ENCODE data around the gene GPM6B. TPM values are rescaled to one million over a fixed set of nuclear protein-coding genes. Genes with fewer than 3 reads are reported as not detected.

The GPM6B gene
- total and polyA plus RNA-seq, 2 donors (not counting 3 experiments of a cell fraction or from before 2014, with no cell fraction given) = 0.30 TPM; not detected in 1

DNA sequence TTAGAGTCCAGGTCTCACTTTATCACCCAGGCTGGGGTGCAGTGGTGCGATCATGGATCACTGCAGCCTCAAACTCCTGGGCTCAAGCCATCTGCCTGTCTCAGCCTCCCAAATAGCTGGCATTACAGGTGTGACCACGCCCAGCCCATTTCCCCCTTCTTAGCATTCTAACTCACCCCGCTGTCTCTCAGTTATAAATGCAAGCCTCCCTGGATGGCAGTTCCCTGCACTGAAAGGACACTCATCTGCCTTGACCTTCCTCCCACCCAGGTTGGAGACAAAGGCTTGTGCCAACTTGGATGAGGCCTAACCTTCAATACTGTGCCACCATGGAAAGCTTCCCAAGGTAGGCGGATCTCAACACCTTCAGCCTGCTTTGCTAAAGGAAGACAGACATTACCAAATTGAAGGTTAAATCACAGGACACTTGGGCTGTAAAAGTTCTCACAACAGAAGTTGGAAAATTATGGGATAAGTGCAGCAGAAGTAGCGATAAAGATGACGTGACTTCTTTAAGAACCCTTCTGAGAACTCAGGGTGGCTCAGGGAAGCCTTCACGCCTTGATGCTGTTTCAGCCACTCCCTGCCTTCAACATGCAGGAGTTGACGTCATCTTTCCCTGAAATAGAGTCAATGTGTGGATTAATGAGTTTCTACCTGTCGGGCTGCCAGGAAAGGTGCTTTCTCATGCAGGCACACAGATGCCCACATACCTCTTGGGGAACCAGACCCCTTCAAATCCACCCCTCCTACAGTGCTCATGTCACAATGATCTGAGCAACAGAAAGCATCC, 10.6 kb upstream of the GPM6B start:
- Histone ChIP-seq H3K36me3 (ENCODE audit: control insufficient read depth in 2 of 2, extremely low read depth in 1 of 2, insufficient read depth in 2 of 2, low read length in 2 of 2) (no peaks in the 10 kb centered on the region), H3K4me3 (replicated peaks in 1 of 3; ENCODE audit: insufficient read depth in 1 of 3, low read depth in 1 of 3, low read length in 3 of 3) (no peak overlapping the region), H3K9me3 (replicated peaks; ENCODE audit: control insufficient read depth, insufficient read depth, low read length) (no peaks in the 10 kb centered on the region), H3K4me1 (ENCODE audit: control insufficient read depth, extremely low read depth, insufficient read depth, low read length) (no peaks in the 10 kb centered on the region), H3K9ac (replicated peaks; ENCODE audit: extremely low read depth, insufficient read depth, low read length) (no peak overlapping the region), H3K27me3 (ENCODE audit: control insufficient read depth in 2 of 2, insufficient read depth in 2 of 2, low read length in 2 of 2) (no peaks in the 10 kb centered on the region), H3K9me1 (replicated peaks; ENCODE audit: control insufficient read depth, extremely low read depth, insufficient read depth, low read length) (no peaks in the 10 kb centered on the region), H3K79me2 (ENCODE audit: control insufficient read depth, insufficient read depth, low read length) (no peaks in the 10 kb centered on the region), H3K27ac (ENCODE audit: insufficient read depth, low read depth, low read length) (no peak overlapping the region), H4K20me1 (replicated peaks; ENCODE audit: control insufficient read depth, extremely low read depth, insufficient read depth, low read length) (no peaks in the 10 kb centered on the region), H3K4me2 (ENCODE audit: insufficient read depth, low read length) (no peak overlapping the region), H2AFZ (ENCODE audit: low read depth, low read length) (no peak overlapping the region)
- ChIA-PET POLR2A (no interaction called here), CTCF (no interaction called here)
- intact Hi-C loops (cut with micrococcal nuclease) (no loop called here), dilution Hi-C loops (cut with MboI; ENCODE audit: extremely low pct_ligation_motif_present, low sequenced_read_pairs) (no loop called here)
- BruUV-seq (replicated peaks) = no TSS peak
- TF ChIP-seq JUN (IDR thresholded peaks at IDR 0.05; ENCODE audit: borderline replicate concordance, insufficient read depth, insufficient read length, low read depth) (no peak), POLR2AphosphoS5 (IDR thresholded peaks at IDR 0.05; ENCODE audit: insufficient read depth, low read depth, low read length) (no peak), FOS (IDR thresholded peaks at IDR 0.05; ENCODE audit: borderline replicate concordance, insufficient read depth, low read length) (no peak), POLR2A (IDR thresholded peaks at IDR 0.05; ENCODE audit: low read depth, low read length) (no peak), GATA2 (IDR thresholded peaks at IDR 0.05; ENCODE audit: insufficient read depth, insufficient read length, low read depth, low read length) (no peak), EZH2 (IDR thresholded peaks at IDR 0.05; ENCODE audit: borderline replicate concordance, low read depth, low read length, severe bottlenecking) (no peak)
- no peak for FAIRE-seq
- DNase-seq (ENCODE audit: low read depth, low spot score) = no peak

DNA sequence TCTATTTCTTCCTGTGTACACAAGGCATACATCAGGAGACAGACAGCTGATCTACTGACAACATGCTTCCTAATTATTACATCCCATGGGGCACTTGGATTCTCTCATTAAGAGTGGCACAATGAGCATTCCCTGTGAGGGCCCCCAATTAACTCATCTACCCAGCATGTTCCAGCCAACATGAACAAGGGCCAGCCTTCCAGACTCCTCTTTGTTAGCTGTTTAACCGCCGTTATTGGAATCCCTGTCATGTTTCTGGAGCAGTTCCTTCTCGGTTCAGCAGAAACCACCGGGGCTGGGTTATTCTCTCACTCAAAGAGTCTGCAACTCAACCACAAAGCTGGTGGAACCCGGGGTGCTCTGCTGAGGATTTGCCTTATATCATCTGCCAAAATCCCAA, 9.9 kb upstream of the GPM6B start:
- Histone ChIP-seq H3K4me1 (ENCODE audit: control insufficient read depth, extremely low read depth, insufficient read depth, low read length) (no peaks in the 10 kb centered on the region), H3K27ac (ENCODE audit: insufficient read depth, low read depth, low read length) (no peak overlapping the region), H3K9me3 (replicated peaks; ENCODE audit: control insufficient read depth, insufficient read depth, low read length) (no peaks in the 10 kb centered on the region), H3K9ac (replicated peaks; ENCODE audit: extremely low read depth, insufficient read depth, low read length) (no peak overlapping the region), H3K4me3 (replicated peaks in 1 of 3; ENCODE audit: insufficient read depth in 1 of 3, low read depth in 1 of 3, low read length in 3 of 3) (no peak overlapping the region), H2AFZ (ENCODE audit: low read depth, low read length) (no peak overlapping the region), H4K20me1 (replicated peaks; ENCODE audit: control insufficient read depth, extremely low read depth, insufficient read depth, low read length) (no peaks in the 10 kb centered on the region), H3K9me1 (replicated peaks; ENCODE audit: control insufficient read depth, extremely low read depth, insufficient read depth, low read length) (no peaks in the 10 kb centered on the region), H3K79me2 (ENCODE audit: control insufficient read depth, insufficient read depth, low read length) (no peaks in the 10 kb centered on the region), H3K27me3 (ENCODE audit: control insufficient read depth in 2 of 2, insufficient read depth in 2 of 2, low read length in 2 of 2) (no peaks in the 10 kb centered on the region), H3K36me3 (ENCODE audit: control insufficient read depth in 2 of 2, extremely low read depth in 1 of 2, insufficient read depth in 2 of 2, low read length in 2 of 2) (no peaks in the 10 kb centered on the region), H3K4me2 (ENCODE audit: insufficient read depth, low read length) (no peak overlapping the region)
- FAIRE-seq (no peak), DNase-seq (ENCODE audit: low read depth, low spot score) (no peak)
- intact Hi-C loops (cut with micrococcal nuclease) (no loop called here), dilution Hi-C loops (cut with MboI; ENCODE audit: extremely low pct_ligation_motif_present, low sequenced_read_pairs) (no loop called here)
- no peak for TF ChIP-seq POLR2A (IDR thresholded peaks at IDR 0.05; ENCODE audit: low read depth, low read length)
- no peak for TF ChIP-seq POLR2AphosphoS5 (IDR thresholded peaks at IDR 0.05; ENCODE audit: insufficient read depth, low read depth, low read length)
- no peak for TF ChIP-seq GATA2 (IDR thresholded peaks at IDR 0.05; ENCODE audit: insufficient read depth, insufficient read length, low read depth, low read length)
- no peak for TF ChIP-seq EZH2 (IDR thresholded peaks at IDR 0.05; ENCODE audit: borderline replicate concordance, low read depth, low read length, severe bottlenecking)
- TF ChIP-seq, protein P1, sequence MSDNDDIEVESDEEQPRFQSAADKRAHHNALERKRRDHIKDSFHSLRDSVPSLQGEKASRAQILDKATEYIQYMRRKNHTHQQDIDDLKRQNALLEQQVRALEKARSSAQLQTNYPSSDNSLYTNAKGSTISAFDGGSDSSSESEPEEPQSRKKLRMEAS (IDR thresholded peaks at IDR 0.05; ENCODE audit: insufficient read depth, insufficient read length) = no peak
- no peak for TF ChIP-seq MYC (IDR thresholded peaks at IDR 0.05; ENCODE audit: low read depth, low read length)
- no peak for TF ChIP-seq FOS (IDR thresholded peaks at IDR 0.05; ENCODE audit: borderline replicate concordance, insufficient read depth, low read length)
- TF ChIP-seq JUN (IDR thresholded peaks at IDR 0.05; ENCODE audit: borderline replicate concordance, insufficient read depth, insufficient read length, low read depth) = no peak
- TF ChIP-seq, protein P2, sequence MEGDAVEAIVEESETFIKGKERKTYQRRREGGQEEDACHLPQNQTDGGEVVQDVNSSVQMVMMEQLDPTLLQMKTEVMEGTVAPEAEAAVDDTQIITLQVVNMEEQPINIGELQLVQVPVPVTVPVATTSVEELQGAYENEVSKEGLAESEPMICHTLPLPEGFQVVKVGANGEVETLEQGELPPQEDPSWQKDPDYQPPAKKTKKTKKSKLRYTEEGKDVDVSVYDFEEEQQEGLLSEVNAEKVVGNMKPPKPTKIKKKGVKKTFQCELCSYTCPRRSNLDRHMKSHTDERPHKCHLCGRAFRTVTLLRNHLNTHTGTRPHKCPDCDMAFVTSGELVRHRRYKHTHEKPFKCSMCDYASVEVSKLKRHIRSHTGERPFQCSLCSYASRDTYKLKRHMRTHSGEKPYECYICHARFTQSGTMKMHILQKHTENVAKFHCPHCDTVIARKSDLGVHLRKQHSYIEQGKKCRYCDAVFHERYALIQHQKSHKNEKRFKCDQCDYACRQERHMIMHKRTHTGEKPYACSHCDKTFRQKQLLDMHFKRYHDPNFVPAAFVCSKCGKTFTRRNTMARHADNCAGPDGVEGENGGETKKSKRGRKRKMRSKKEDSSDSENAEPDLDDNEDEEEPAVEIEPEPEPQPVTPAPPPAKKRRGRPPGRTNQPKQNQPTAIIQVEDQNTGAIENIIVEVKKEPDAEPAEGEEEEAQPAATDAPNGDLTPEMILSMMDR (IDR thresholded peaks at IDR 0.05; ENCODE audit: extremely low read depth in 1 of 2, insufficient read depth in 1 of 2, low read depth in 1 of 2, low read length in 2 of 2) = no peak
- ChIA-PET CTCF (no interaction called here), POLR2A (no interaction called here)
- BruUV-seq (replicated peaks) = no TSS peak
